Aorta (tissue), 5 donors: ENCODE data around the gene ZNF454. TPM values are rescaled to one million over a fixed set of nuclear protein-coding genes. Genes with fewer than 3 reads are reported as not detected.

Source experiments
- ATAC-seq: fragments of 200-7000 bp; cut with Tn5 transposase; one replicate; pipeline ENCODE4 v1.9.1; 2022; ENCODE audit warnings: moderate library complexity; ENCODE audit not compliant: low FRiP score
- DNase-seq, 2 donors: peaks; one replicate each; pipeline ENCODE4 v3.0.0-alpha.2; 2020
- H3K27ac ChIP-seq, 2 donors: one replicate each; pipeline ENCODE4 v1.5.1; 2013; ENCODE audit warnings: low read length in 2 of 2, mild to moderate bottlenecking in 2 of 2, moderate library complexity in 2 of 2, control low read depth in 1 of 2, inconsistent platforms in 1 of 2, low read depth in 1 of 2
- H3K27me3 ChIP-seq, 2 donors: one replicate each; pipeline ENCODE4 v1.6.1; 2013; ENCODE audit warnings: control low read depth in 1 of 2, low read length in 1 of 2, mild to moderate bottlenecking in 1 of 2, moderate library complexity in 1 of 2; ENCODE audit not compliant: insufficient read depth in 2 of 2, control insufficient read depth in 1 of 2
- H3K36me3 ChIP-seq, 2 donors: one replicate each; pipeline ENCODE4 v1.6.1; 2013; ENCODE audit warnings: control low read depth in 1 of 2, low read length in 1 of 2, mild to moderate bottlenecking in 1 of 2; ENCODE audit not compliant: insufficient read depth in 2 of 2, control insufficient read depth in 1 of 2
- H3K4me1 ChIP-seq, 2 donors: one replicate each; pipeline ENCODE4 v1.6.1; 2013; ENCODE audit warnings: low read length in 2 of 2, control low read depth in 1 of 2, mild to moderate bottlenecking in 1 of 2, moderate library complexity in 1 of 2; ENCODE audit not compliant: insufficient read depth in 2 of 2, control insufficient read depth in 1 of 2
- H3K4me3 ChIP-seq, 2 donors: one replicate each; pipeline ENCODE4 v1.5.1; 2013; ENCODE audit warnings: low read length in 2 of 2, control low read depth in 1 of 2, mild to moderate bottlenecking in 1 of 2
- H3K9me3 ChIP-seq: one replicate; pipeline ENCODE4 v1.6.1; 2013; ENCODE audit warnings: mild to moderate bottlenecking, low read length; ENCODE audit not compliant: control insufficient read depth
- WGBS, 2 donors: extraction: QIAGEN DNeasy Blood & Tissue Kit; methylation state at CpG; one replicate each; pipeline ENCODE4 v1.1.7; 2013; 5-methylcytosine and 5-hydroxymethylcytosine counted together
- intact Hi-C, 2 donors: fragments of 100-400 bp; cut with DNase I; formaldehyde crosslinking; loops; one replicate each; pipeline versions ENCODE4 v1.14.2 to v1.15.0; 2022
- polyA plus RNA-seq, 2 donors: library from polyadenylated mRNA; stranded (reverse); fragments of 200-250 nt; gene quantifications; one replicate each; pipeline ENCODE4 v1.2.3, GENCODE V29; 2013
- total RNA-seq, 2 donors: library from RNA; stranded (reverse); fragmentation: NEBNext Ultra II Directional; extraction: Animal tissue kit (Norgen Biotek cat#: 25700); gene quantifications; one replicate each; pipeline ENCODE4 v1.2.1, GENCODE V29; 2021
- donor health status: healthy with polysubstance abuse.
- donor health status: Bipolar disorder and iron deficiency.
- donor health status: DM: no; HTN: no; CAD: no.
- donor health status: DM: no; HTN: no; CAD: no.
- donor health status: DM: yes; HTN: yes; CAD: no.

The ZNF454 gene
- total and polyA plus RNA-seq, 4 donors = 1.5 to 5.6 (median 1.9) TPM

DNA sequence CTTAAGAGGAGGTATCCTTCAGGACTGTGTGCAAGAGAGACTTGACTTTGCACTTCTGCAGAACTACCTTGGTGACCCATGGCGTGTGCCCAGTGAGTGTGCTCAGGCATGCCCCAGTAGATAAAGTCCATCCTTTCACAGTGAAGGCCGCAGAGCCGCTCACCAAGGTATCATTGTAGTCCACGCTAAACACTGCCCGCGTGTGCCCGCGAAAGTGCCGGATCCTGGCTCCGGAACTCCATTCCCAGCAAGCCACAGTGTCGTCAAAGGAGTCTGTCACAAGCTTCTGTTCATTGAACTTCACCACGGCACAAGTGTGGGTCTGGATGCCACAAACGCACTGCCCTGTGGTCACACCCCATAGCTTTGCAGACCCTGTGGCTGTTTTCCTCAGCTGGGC, 57.4 kb downstream of the ZNF454 start:
- H3K27ac ChIP-seq = no peak overlapping the region
- no peaks in the 10 kb centered on the region for H3K4me1 ChIP-seq
- H3K27me3 ChIP-seq = no peaks in the 10 kb centered on the region
- H3K36me3 ChIP-seq = no peaks in the 10 kb centered on the region
- H3K4me3 ChIP-seq = no peak overlapping the region
- intact Hi-C loops = no loop called here
- peaks cover 7% of the 10 kb centered on the region for H3K9me3 ChIP-seq
- no peak for DNase-seq
- no peak for ATAC-seq
- WGBS, 2 donors = 93 to 94% methylated on average over 13 of the region's 13 CpGs

DNA sequence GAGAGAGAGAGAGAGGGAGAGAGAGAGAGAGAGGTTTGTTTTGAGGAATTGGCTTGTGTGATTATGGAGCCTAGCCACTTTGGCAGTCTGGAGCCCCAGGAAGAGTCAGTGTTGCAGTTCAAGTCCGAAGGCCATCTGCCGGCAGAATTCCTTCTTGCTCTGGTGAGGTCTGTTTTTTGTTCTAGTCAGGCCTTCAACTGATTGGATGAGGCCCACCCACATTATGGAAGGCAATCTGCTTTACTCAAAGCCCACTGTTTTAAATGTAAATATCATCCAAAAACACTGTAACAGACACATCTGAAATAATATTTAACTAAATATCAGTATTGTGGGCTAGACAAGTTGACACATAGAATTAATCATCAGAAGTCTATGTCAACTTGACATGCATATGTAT, 65.6 kb downstream of the ZNF454 start:
- H3K27ac ChIP-seq = no peak overlapping the region
- no peak for ATAC-seq
- peaks cover 0 to 1% of the 10 kb centered on the region in 2 donors for H3K27me3 ChIP-seq
- no peaks in the 10 kb centered on the region for H3K4me1 ChIP-seq
- no peak overlapping the region for H3K4me3 ChIP-seq
- H3K36me3 ChIP-seq = no peaks in the 10 kb centered on the region
- 78 to 90% methylated on average over 2 of the region's 2 CpGs for WGBS, 2 donors
- peaks cover 4% of the 10 kb centered on the region for H3K9me3 ChIP-seq
- no peak for DNase-seq
- intact Hi-C loops = no loop called here

DNA sequence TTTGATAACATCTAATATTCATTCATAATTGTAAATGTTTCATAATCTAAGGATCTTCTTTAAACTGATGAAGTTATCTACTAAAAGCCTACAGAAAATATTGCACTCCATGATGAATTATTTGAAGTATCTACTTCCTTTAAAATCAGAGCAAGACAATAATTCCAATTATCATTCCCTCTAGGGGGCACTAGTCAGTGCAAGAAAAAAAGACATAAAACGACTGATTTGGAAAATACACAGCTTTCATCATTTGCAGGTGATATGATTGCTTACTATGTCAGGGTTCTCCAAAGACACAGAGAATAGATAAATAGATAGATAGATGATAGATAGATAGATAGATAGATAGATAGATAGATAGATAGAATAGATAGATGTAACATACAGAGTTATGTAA, 67.7 kb downstream of the ZNF454 start:
- H3K9me3 ChIP-seq = peaks cover 8% of the 10 kb centered on the region
- H3K27ac ChIP-seq = no peak overlapping the region
- no peak for ATAC-seq
- H3K4me3 ChIP-seq = no peak overlapping the region
- no peak for DNase-seq
- 18 to 31% methylated on average over 1 of the region's 1 CpG for WGBS, 2 donors
- no peaks in the 10 kb centered on the region for H3K4me1 ChIP-seq
- no peaks in the 10 kb centered on the region for H3K36me3 ChIP-seq
- intact Hi-C loops = no loop called here
- H3K27me3 ChIP-seq = peaks cover 0 to 1% of the 10 kb centered on the region in 2 donors

Other genes starting within 250 kb of the ZNF454 start
- 10 to 100 TPM in 1 of 2 donors, 1 to 10 TPM in 1; 9.5 to 16.2 TPM for gene ZNF354A, start 210.5 kb upstream of the ZNF454 start, total RNA-seq
- gene ZNF354A, start 210.5 kb upstream of the ZNF454 start, polyA plus RNA-seq = 10 to 100 TPM in 1 of 2 donors, 1 to 10 TPM in 1; 9.0 to 11.1 TPM
- gene ZNF354B, start 81.2 kb upstream of the ZNF454 start, total RNA-seq = 10 to 100 TPM; 14.4 to 22.9 TPM
- gene ZNF354B, start 81.2 kb upstream of the ZNF454 start, polyA plus RNA-seq = 10 to 100 TPM in 1 of 2 donors, 1 to 10 TPM in 1; 2.3 to 16.6 TPM
- gene ZFP2, start 45.3 kb upstream of the ZNF454 start, total RNA-seq = 1 to 10 TPM; 1.6 to 3.4 TPM
- gene ZFP2, start 45.3 kb upstream of the ZNF454 start, polyA plus RNA-seq = 1 to 10 TPM; 1.6 to 2.6 TPM
- gene GRM6, start 54.1 kb downstream of the ZNF454 start, total RNA-seq = not detected
- gene GRM6, start 54.1 kb downstream of the ZNF454 start, polyA plus RNA-seq = not detected
- 1 to 10 TPM; 5.7 to 6.1 TPM for gene ZNF879, start 82.6 kb downstream of the ZNF454 start, total RNA-seq
- 1 to 10 TPM; 1.4 to 2.9 TPM for gene ZNF879, start 82.6 kb downstream of the ZNF454 start, polyA plus RNA-seq
- 10 to 100 TPM in 1 of 2 donors, 1 to 10 TPM in 1; 6.3 to 10.2 TPM for gene ZNF354C, start 119.2 kb downstream of the ZNF454 start, total RNA-seq
- gene ZNF354C, start 119.2 kb downstream of the ZNF454 start, polyA plus RNA-seq = 1 to 10 TPM; 1.0 to 3.6 TPM